H54 (cell line): Measurements from ENCODE around the gene GPR107.
A peak's percentile ranks its signal among the peaks of the same experiment; 100 is the strongest.

Experiments
- DNase-seq: peaks from one replicate; pipeline ENCODE4 v3.0.0; 2011; ENCODE audit warnings: low spot score, mixed read lengths; ENCODE audit not compliant: insufficient read length
- FAIRE-seq: peaks from 3 replicates; lab custom pipeline; 2011; peaks lifted over from hg19 to GRCh38; lab: Jason Lieb, UNC
- POLR2A ChIP-seq: IDR thresholded peaks from 2 replicates; pipeline ENCODE4 v1.6.1; 2011; ENCODE audit warnings: low read depth, mild to moderate bottlenecking, low read length

GPR107 gene

DNA sequence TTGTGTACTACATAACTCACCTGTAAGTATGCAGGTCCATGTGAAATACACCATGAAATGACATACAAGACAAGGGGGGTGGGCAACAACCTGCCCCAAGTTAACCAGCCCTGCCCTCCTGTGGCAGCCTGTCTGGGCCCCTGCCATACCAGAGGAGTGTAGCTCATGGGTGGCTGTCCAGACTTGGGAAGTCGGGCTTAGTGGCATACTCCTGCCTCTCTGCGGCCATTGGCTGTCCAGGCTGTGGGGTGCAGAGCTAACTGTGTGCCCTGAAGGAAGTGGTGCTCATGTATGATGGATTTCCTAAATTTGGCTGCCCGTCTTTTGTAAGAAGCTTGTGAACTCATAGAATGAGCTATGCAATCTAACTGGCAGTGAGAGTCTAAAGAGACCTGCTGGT is 47.0 kb downstream of the GPR107 start:
- no peak for TF ChIP-seq POLR2A
- FAIRE-seq = no peak
- DNase-seq = no peak

DNA sequence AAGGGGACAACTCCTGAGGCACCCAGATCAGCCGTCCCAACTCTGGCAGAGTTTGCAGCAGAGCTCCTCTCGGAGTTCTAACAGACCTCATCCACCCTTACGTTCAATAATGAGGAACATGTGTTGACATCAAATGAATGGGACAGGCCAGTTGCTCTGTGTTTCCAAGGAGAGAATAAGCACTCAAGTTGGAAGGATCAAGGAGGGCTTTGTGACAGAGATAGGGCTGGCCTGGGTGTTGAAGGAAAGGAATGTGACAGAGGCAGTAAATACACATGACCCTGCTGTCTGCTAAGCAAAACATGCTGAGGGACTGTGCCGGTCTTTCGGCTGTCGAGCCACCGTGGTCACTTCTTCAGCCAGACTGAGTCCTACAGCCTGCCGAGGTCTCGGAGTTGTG is 48.2 kb downstream of the GPR107 start:
- no peak for TF ChIP-seq POLR2A
- no peak for DNase-seq
- no peak for FAIRE-seq

GRCh38 chr9:130104491-130105193 is 50.9 kb downstream of the GPR107 start:
- TF ChIP-seq POLR2A = no peak
- no peak for FAIRE-seq
- no peak for DNase-seq

DNA sequence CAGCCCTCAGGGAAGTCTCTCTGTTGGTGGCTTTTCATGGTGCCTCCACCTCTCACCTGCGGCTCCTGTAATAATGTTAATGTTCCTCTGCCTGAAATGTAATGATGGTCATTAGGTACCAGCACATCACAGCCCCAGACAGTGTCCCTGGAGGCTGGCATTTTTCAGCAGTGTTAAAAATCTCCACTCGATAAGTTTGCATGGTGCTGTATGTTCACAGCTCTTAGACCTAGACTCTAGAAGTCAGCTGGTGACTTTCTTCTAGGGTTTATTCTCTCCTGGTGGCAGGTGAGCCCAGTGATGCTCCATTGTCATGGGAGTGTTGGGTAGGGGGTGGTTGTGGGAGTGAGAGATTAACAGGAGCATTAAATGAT is 53.1 kb downstream of the GPR107 start:
- DNase-seq (no peak), FAIRE-seq (no peak)
- TF ChIP-seq POLR2A = no peak

GRCh38 chr9:130107234-130107861 is 53.6 kb downstream of the GPR107 start:
- peak; percentile 9 for DNase-seq
- TF ChIP-seq POLR2A = no peak

GRCh38 chr9:130107955-130108354 is 54.2 kb downstream of the GPR107 start:
- FAIRE-seq (no peak), DNase-seq (no peak)
- TF ChIP-seq POLR2A = no peak

More at GRCh38 chr9:130107234-130107861, 53.6 kb downstream of the GPR107 start:
- no peak for FAIRE-seq

DNA sequence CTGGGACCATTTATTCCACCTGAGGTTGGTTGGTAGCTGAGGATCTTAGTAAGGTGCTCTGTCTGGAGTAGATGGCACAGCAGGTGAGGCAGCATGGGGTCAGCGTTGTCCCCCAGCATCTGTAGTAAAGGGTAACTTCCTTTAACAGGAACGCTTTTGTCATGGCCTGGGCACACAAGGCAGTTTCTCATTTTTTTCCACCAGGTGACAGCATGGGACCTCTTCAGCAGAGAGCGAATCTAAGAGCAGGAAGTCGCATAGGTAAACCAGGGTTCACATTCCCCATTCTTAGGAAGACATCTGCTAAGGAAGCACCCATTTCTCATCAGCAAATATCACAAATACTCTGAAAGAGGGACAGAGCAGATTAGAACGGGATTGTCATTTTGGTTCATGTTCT is 56.5 kb downstream of the GPR107 start:
- no peak for TF ChIP-seq POLR2A
- DNase-seq (no peak), FAIRE-seq (no peak)

DNA sequence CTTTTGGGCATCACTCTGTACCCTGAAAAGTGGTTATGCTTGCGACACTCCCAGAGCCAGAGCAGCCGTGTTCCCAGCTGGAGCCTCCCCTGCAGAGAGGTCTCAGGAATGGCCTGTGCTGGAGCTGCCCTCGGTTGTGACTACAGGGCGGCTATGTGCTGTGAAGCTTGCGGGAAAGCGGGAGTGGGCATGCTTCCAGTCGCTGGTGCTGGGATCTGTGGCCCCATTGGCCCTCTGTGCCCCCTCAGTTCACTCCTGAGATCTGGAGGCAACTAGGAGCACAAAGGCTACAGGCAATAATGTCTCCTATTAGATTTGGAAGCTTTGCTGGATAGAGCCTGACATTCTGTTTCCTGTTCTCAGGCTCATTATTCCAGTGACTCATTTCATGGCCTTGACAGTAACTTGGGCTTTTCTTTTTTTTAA is 56.9 kb downstream of the GPR107 start:
- TF ChIP-seq POLR2A = no peak
- no peak for DNase-seq
- FAIRE-seq = no peak

DNA sequence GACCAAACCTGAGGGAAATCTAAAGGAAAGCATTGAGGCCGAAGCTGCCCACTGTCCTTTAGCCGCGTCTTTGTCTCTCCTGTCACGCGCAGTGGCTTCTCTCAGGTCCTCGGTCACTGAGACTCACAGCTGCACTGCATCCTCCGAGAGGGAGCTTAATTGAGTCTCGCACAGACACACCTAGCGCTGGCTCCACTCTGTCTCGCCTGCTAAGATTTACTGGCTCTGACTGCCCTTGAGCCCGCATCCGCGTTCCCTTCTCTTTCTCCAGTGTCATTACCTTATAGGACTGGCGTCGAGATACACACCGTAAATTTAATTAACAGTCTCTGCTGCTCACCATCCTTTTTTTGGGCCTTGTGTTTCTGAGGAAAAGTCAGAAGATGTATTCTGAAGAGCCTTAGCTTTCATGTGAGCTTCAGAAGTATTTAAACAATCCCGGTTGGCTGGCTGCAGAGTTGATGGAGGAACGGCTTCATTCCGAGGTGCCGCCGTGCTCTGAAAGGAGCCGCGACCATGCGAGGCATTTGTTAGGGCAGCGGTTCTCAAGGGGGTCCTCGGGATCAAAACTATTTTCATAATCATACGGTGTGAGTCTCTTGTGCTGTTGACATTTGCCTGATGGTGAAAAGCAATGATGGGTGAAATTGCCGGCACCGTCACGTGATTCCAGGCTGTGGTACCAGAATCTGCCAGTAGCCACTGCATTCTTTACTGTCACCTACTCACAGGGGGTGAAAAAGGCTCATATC is 58.3 kb downstream of the GPR107 start:
- no peak for TF ChIP-seq POLR2A
- no peak for DNase-seq
- no peak for FAIRE-seq

DNA sequence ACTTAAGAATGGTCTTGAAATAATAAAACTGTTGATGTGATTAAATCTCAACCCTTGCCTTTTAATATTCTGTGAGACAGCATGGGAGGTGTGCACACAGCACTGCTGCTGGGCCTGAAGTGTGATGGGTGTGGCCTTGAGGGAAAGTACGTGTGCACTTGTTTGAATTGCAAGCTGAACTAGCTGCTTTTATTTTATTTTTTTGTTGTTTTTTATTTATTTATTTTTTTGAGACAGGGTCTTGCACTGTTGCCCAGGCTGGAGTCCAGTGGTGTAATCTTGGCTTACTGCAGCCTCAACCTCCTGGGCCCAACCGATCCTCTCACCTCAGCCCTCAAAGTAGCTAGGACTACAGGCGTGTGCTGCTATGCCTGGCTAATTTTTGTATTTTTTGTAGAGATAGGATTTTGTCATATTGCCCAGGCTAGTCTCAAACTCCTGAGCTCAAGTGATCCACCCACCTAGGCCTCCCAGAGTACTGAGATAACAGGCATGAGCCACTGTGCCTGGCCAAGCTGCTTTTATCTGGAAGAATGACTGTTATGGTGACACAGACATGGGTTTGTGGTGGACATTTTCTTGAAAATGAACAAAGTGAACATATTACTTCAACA is 58.9 kb downstream of the GPR107 start:
- TF ChIP-seq POLR2A = no peak

DNA sequence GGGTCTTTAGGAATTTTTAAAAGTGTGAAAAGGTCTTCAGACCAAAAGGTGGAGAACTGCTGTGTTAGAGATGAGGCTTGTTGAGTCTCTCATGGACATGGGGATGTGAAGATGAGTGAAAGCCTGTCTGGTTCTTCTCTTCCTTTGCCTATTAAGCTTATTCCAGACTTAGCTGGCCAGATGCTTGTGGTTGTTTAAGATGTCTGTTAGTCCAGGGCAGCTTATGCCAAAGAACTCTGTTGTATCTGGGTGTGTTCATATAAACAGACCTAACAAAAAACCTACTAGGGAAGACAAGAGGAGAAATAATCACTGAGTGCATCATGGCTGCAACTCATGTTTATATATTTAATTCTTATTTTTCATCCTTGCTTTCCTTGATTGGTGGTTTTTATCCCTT is 61.0 kb downstream of the GPR107 start:
- DNase-seq (no peak), FAIRE-seq (no peak)
- TF ChIP-seq POLR2A = no peak

More for the DNA sequence above, 58.9 kb downstream of the GPR107 start:
- DNase-seq = no peak
- no peak for FAIRE-seq

DNA sequence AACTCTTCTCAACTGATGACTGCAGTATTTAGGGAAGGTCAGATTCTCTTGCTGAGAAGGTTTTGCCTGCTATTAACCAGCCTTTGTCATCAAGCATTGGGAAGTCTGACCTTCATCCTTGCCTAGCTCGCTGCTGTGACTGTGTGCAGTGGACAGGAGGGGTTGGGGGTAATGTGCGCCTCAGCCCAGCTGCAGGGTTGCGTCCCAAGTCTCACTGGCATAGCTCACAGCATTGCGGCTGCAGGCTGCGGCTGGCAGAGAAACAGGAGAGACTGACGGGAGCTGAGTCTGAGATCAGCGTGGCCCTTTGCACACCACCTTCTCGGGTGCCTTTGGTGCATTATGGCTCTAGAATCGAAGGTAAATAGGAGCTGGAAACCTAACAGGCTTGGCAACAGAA is 62.6 kb downstream of the GPR107 start:
- no peak for DNase-seq
- TF ChIP-seq POLR2A = no peak
- FAIRE-seq = no peak

- no peak for DNase-seq
- TF ChIP-seq POLR2A = no peak
- FAIRE-seq = no peak
Observed at GRCh38 chr9:130117376-130117775, 63.7 kb downstream of the GPR107 start.
